HCT116 (cell line): ENCODE results near the gene GIT2. TPM values are rescaled to one million over a fixed set of nuclear protein-coding genes. Genes with fewer than 3 reads are reported as not detected.

Source experiments
- ATAC-seq: fragments of 200-7000 bp; cut with Tn5 transposase; 2 replicates; pipeline ENCODE4 v1.9.1; 2020; ENCODE audit warnings: mild to moderate bottlenecking, moderate library complexity
- BruUV-seq: library from RNA; stranded (reverse); fragments of 400-500 nt; replicated peaks from 2 replicates; lab custom pipeline; 2021; lab: Mats Ljungman, UMichigan
- CTCF ChIA-PET: fragments of 300-600 bp; sonication (Branson Sonifier 250); formaldehyde crosslinking; loops from one replicate; lab custom pipeline; 2021; ENCODE audit warnings: antibody characterized with exemption; lab: Charles Lee
- POLR2A ChIA-PET: fragments of 300-600, 350-600 bp; sonication (Branson Sonifier 250); formaldehyde crosslinking; loops from one replicate; lab custom pipeline; 2021; ENCODE audit warnings: antibody characterized with exemption; lab: Charles Lee
- RAD21 ChIA-PET, 2 experiments: fragments of 300-600 bp; sonication (Branson Sonifier 250); formaldehyde crosslinking; loops; one replicate each; lab custom pipeline; 2023; ENCODE audit warnings: low total read pairs in 2 of 2; ENCODE audit not compliant: uncharacterized antibody in 2 of 2, unreplicated experiment in 2 of 2, low non-redundant PET in 1 of 2; lab: Charles Lee
- DNase-seq: peaks from one replicate; pipeline ENCODE4 v3.0.0-alpha.2; 2010; ENCODE audit warnings: low read depth, low spot score
- H2AFZ ChIP-seq: fragments of 200-600 bp; shearing (Covaris generic), sonication (generic); 2 replicates; pipeline ENCODE4 v1.6.1; 2017; ENCODE audit warnings: low read depth, mixed run types, mixed read lengths, antibody characterized with exemption, low read length; ENCODE audit not compliant: poor library complexity, severe bottlenecking
- H3K27ac ChIP-seq: 2 replicates; pipeline ENCODE4 v1.5.1; 2012; ENCODE audit warnings: low read depth, low read length
- H3K27me3 ChIP-seq: fragments of 200-600 bp; sonication (generic); 2 replicates; pipeline ENCODE4 v1.6.1; 2016; ENCODE audit warnings: mixed run types, low read length, mixed read lengths; ENCODE audit not compliant: insufficient read depth
- H3K36me3 ChIP-seq, 2 experiments: fragments of 200-500 bp in 1 of 2; fragments of 200-600 bp in 1 of 2; sonication (Bioruptor generic) in 1 of 2; sonication (generic) in 1 of 2; 2 replicates each; pipeline versions ENCODE4 v1.5.1 to v1.6.1; 2014 to 2016; ENCODE audit warnings: low read length in 2 of 2, inconsistent platforms in 1 of 2, mixed read lengths in 1 of 2, mixed run types in 1 of 2; ENCODE audit not compliant: insufficient read depth in 2 of 2, control insufficient read depth in 1 of 2
- H3K4me1 ChIP-seq, 2 experiments: fragments of 200-600 bp in 1 of 2; sonication (generic) in 1 of 2; 2 replicates each; pipeline versions ENCODE4 v1.5.1 to v1.6.1; 2012 to 2017; ENCODE audit warnings: low read length in 2 of 2, inconsistent platforms in 1 of 2, mild to moderate bottlenecking in 1 of 2, mixed read lengths in 1 of 2, mixed run types in 1 of 2, moderate library complexity in 1 of 2; ENCODE audit not compliant: insufficient read depth in 2 of 2, control insufficient read depth in 1 of 2
- H3K4me2 ChIP-seq: fragments of 200-600 bp; sonication (generic); 2 replicates; pipeline ENCODE4 v1.6.1; 2017; ENCODE audit warnings: mixed run types, low read length, mixed read lengths
- H3K4me3 ChIP-seq, 2 experiments: fragments of 200-600 bp in 1 of 2; sonication (generic) in 1 of 2; replicated peaks in 1 of 2; 2 replicates each; pipeline ENCODE4 v1.5.1; 2011 to 2016; ENCODE audit warnings: low read length in 2 of 2, control low read depth in 1 of 2, low read depth in 1 of 2, mild to moderate bottlenecking in 1 of 2, mixed read lengths in 1 of 2, mixed run types in 1 of 2
- H3K79me2 ChIP-seq: fragments of 200-600 bp; sonication (generic); 2 replicates; pipeline ENCODE4 v1.6.1; 2017; ENCODE audit warnings: mild to moderate bottlenecking, mixed run types, low read length, moderate library complexity, mixed read lengths; ENCODE audit not compliant: insufficient read depth
- H3K9ac ChIP-seq: fragments of 200-600 bp; sonication (generic); 2 replicates; pipeline ENCODE4 v1.6.1; 2016; ENCODE audit warnings: low read length, mixed read lengths
- H3K9me2 ChIP-seq: fragments of 200-600 bp; sonication (generic), shearing (Covaris generic); 2 replicates; pipeline ENCODE4 v1.6.1; 2017; ENCODE audit warnings: mixed run types, mild to moderate bottlenecking, moderate library complexity; ENCODE audit not compliant: insufficient read depth
- H3K9me3 ChIP-seq, 2 experiments: fragments of 200-500 bp in 1 of 2; fragments of 200-600 bp in 1 of 2; sonication (Bioruptor generic) in 1 of 2; sonication (generic) in 1 of 2; 2 replicates each; pipeline ENCODE4 v1.6.1; 2014 to 2017; ENCODE audit warnings: low read length in 2 of 2, mixed read lengths in 2 of 2, inconsistent platforms in 1 of 2, low read depth in 1 of 2, mild to moderate bottlenecking in 1 of 2, mixed run types in 1 of 2, moderate library complexity in 1 of 2; ENCODE audit not compliant: control insufficient read depth in 1 of 2, insufficient read depth in 1 of 2
- H4K20me1 ChIP-seq: fragments of 200-600 bp; sonication (generic), shearing (Covaris generic); 2 replicates; pipeline ENCODE4 v1.6.1; 2017; ENCODE audit warnings: mixed run types, mild to moderate bottlenecking, moderate library complexity; ENCODE audit not compliant: insufficient read depth
- CEBPB ChIP-seq: IDR thresholded peaks from 2 replicates; pipeline ENCODE4 v1.6.1; 2012; ENCODE audit warnings: low read depth
- EGR1 ChIP-seq: IDR thresholded peaks from 2 replicates; pipeline ENCODE4 v1.6.1; 2012; ENCODE audit warnings: low read depth
- ELF1 ChIP-seq: IDR thresholded peaks from 2 replicates; pipeline ENCODE4 v1.6.1; 2012; ENCODE audit warnings: low read depth, borderline replicate concordance
- EZH2phosphoT487 ChIP-seq: fragments of 200-600 bp; IDR thresholded peaks from 2 replicates; pipeline ENCODE4 v1.6.1; 2018; ENCODE audit warnings: antibody characterized with exemption, borderline replicate concordance
- FOSL1 ChIP-seq: IDR thresholded peaks from 2 replicates; pipeline ENCODE4 v1.6.1; 2012; ENCODE audit warnings: low read depth
- POLR2A ChIP-seq: IDR thresholded peaks from 2 replicates; pipeline ENCODE4 v1.7.0; 2011; ENCODE audit warnings: borderline replicate concordance; ENCODE audit not compliant: insufficient read depth, insufficient read length; ENCODE audit errors: extremely low read depth
- TCF7L2 ChIP-seq: IDR thresholded peaks from 2 replicates; pipeline ENCODE4 v1.7.0; 2011; ENCODE audit warnings: borderline replicate concordance, inconsistent platforms; ENCODE audit not compliant: insufficient read depth, insufficient read length; ENCODE audit errors: extremely low read depth
- intact Hi-C: fragments of 100-400 bp; cut with micrococcal nuclease; formaldehyde crosslinking; loops from 2 replicates; pipeline ENCODE4 v1.10.0; 2022
- total RNA-seq: library from RNA; stranded (reverse); gene quantifications from one replicate; pipeline ENCODE4 v1.2.1, GENCODE V29; 2021; ENCODE audit not compliant: unreplicated experiment
- TF ChIP-seq, protein P1 (sequence below): IDR thresholded peaks from 2 replicates; pipeline ENCODE4 v1.6.1; 2012

GIT2 gene
- total RNA-seq, 1 experiment from 2014 or later: 21.5 TPM

DNA sequence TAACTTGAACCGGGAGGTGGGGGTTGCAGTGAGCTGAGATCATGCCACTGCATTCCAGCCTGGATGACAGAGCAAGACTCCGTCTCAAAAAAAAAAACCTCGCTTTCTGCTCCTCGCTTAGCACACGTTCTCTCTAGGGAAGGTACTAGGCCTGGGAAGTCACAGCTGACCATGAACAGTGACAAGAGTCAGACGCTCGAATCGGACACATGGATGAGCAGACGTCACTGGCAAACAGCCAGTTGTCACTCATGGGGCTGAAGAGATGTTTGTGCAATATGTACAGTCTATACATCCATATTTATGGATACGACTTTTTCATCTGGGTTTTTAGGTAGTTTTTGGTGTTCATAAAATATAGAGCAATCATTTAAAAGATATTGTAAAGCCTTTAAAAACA lies 76.7 kb downstream of the GIT2 start:
- H2AFZ ChIP-seq: no peak overlapping the region
- intact Hi-C loops: no loop called here
- H3K36me3 ChIP-seq: peaks cover 21 to 30% of the 10 kb centered on the region in 2 experiments; a peak in 3 of 4 replicates
- no peak overlapping the region for H3K4me2 ChIP-seq
- H4K20me1 ChIP-seq: no peaks in the 10 kb centered on the region
- CTCF ChIA-PET: no interaction called here
- H3K4me1 ChIP-seq: no peaks in the 10 kb centered on the region
- no peak overlapping the region for H3K4me3 ChIP-seq
- no peaks in the 10 kb centered on the region for H3K79me2 ChIP-seq
- ATAC-seq (no peak), DNase-seq (no peak)
- no peak overlapping the region for H3K9ac ChIP-seq
- POLR2A ChIA-PET: no interaction called here
- no peaks in the 10 kb centered on the region for H3K9me3 ChIP-seq
- RAD21 ChIA-PET: no interaction called here
- BruUV-seq: no TSS peak
- no peaks in the 10 kb centered on the region for H3K27me3 ChIP-seq
- no peak overlapping the region for H3K27ac ChIP-seq
- no peak for TF ChIP-seq POLR2A
- no peak for TF ChIP-seq FOSL1
- no peak for TF ChIP-seq TCF7L2
- no peaks in the 10 kb centered on the region for H3K9me2 ChIP-seq

DNA sequence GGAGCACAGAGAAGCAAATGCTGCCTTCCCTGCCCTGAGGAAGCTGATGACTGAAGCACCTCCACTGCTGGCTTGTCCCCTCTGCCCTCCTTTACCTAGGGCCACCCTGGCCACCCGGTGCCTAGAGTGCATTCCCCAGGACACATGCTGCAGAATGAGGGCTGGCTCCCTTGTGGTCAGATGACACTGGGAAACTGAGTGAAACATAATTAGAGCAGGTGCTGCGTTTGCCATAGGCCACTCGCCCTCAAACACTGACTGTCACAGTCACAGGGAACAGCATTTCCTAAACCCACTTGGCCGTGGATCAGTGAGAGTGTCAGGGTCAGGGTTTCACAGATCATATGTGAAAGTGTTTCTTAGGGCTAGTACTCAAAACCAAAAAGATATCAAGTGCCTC lies 80.1 kb downstream of the GIT2 start:
- H2AFZ ChIP-seq: no peak overlapping the region
- TF ChIP-seq, protein P1, sequence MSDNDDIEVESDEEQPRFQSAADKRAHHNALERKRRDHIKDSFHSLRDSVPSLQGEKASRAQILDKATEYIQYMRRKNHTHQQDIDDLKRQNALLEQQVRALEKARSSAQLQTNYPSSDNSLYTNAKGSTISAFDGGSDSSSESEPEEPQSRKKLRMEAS: no peak
- TF ChIP-seq CEBPB (no peak), EZH2phosphoT487 (no peak), EGR1 (no peak), ELF1 (no peak)
- TF ChIP-seq, all 23 proteins: peak for 0
- no peaks in the 10 kb centered on the region for H4K20me1 ChIP-seq
- no peak overlapping the region for H3K4me2 ChIP-seq
- no peaks in the 10 kb centered on the region for H3K79me2 ChIP-seq
- intact Hi-C loops: no loop called here
- DNase-seq (no peak), ATAC-seq (no peak)
- peaks cover 22 to 35% of the 10 kb centered on the region in 2 experiments for H3K36me3 ChIP-seq
- BruUV-seq: no TSS peak
- H3K4me3 ChIP-seq: no peak overlapping the region
- H3K4me1 ChIP-seq: no peaks in the 10 kb centered on the region
- H3K9me2 ChIP-seq: no peaks in the 10 kb centered on the region
- ChIA-PET CTCF (no interaction called here), POLR2A (no interaction called here), RAD21 (no interaction called here)
- H3K9ac ChIP-seq: no peak overlapping the region
- H3K27ac ChIP-seq: no peak overlapping the region
- no peaks in the 10 kb centered on the region for H3K9me3 ChIP-seq
- H3K27me3 ChIP-seq: no peaks in the 10 kb centered on the region
